K562 treated with DMSO at 1 percent for 4 hours (cell line): ENCODE measurements around the gene DHRS11. TPM values are rescaled to one million over a fixed set of nuclear protein-coding genes. Genes with fewer than 3 reads are reported as not detected.

Experiments
- total RNA-seq: library from RNA; unstranded; fragments of 300-600 nt; gene quantifications from 2 replicates; pipeline ENCODE4 v1.2.3, GENCODE V29; 2022; ENCODE audit not compliant: insufficient read depth

Gene DHRS11, protein sequence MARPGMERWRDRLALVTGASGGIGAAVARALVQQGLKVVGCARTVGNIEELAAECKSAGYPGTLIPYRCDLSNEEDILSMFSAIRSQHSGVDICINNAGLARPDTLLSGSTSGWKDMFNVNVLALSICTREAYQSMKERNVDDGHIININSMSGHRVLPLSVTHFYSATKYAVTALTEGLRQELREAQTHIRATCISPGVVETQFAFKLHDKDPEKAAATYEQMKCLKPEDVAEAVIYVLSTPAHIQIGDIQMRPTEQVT
- 28.3 and 29.5 TPM in 2 replicates for total RNA-seq

DNA sequence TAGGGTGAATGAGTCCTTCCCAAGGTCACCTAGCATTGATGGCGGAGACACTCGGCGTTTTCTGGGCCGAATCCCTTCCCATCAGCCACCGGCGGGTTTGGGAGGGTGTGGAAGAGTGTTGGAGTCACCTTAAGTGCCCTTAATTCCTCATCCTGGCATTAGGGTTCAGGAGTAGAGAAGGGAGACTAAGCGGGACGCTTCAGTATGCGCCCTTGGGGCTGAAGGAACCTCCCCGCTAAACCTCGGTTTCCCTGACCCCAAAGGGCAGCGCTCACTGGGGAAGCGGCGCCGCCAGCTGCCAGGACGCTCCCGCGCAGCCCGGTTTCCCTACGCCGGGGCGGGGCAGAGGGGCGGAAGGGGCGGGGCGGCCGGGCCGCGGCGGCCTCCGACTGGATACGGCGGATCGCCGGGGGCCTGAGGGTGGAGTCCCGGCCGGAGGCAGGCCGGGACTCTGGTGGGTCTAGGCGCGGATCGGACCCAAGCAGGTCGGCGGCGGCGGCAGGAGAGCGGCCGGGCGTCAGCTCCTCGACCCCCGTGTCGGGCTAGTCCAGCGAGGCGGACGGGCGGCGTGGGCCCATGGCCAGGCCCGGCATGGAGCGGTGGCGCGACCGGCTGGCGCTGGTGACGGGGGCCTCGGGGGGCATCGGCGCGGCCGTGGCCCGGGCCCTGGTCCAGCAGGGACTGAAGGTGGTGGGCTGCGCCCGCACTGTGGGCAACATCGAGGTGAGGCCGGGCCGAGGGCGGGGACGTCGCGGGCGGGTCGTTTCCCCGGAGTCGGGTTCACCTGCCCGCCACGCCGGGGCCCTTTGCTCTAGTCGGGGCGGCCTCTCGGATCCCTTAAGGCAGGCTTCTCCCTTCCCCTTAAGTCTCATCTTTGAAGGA, at the start of gene DHRS11:
DHRS11 (plus strand) TSS at position 446 of the 882 bp plus-strand sequence; CDS start at position 577, 131 bp downstream.

DNA sequence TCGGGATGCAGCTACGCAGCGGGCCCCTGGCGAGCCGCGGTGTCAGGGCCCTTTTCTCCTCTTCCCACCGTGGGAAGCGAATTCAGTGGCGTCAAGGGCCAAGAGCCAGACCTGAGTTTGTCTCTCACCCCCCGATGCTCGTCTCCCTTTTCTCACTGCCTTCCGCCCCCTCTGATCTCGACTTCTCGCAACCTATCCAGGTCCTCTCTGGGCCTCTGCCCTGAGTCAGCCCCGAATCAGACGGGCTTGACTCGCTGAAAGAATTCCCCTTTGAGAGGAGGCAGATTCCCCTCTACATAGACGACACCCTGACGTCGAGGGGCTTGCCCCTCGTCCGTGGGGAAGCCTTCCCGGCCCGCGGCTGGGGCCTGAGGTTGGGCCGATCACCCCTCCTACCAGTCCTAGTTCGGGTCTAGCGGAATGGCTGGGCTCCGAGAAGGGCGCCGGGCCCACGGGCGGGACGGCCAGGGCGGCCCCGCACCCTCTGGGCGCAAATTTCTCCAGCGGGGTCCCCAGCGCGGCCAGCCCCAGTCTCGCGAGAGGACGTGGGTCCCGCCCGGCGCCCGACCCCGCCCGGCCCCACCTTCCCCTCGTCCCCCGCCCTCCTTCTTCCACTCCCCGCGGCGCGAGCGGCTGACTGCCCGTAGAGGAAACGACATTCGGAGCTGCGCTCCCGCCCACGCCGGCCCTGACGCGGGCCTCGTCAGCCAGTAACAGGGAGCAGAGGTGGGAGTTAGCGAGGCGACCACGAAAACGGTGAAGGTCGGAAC, 47.2 kb upstream of the DHRS11 start, which contains the start of gene GGNBP2:
GGNBP2 (plus strand) TSS at position 613 of the 770 bp plus-strand sequence. CDS start 806 bp downstream, outside the sequence.

DNA sequence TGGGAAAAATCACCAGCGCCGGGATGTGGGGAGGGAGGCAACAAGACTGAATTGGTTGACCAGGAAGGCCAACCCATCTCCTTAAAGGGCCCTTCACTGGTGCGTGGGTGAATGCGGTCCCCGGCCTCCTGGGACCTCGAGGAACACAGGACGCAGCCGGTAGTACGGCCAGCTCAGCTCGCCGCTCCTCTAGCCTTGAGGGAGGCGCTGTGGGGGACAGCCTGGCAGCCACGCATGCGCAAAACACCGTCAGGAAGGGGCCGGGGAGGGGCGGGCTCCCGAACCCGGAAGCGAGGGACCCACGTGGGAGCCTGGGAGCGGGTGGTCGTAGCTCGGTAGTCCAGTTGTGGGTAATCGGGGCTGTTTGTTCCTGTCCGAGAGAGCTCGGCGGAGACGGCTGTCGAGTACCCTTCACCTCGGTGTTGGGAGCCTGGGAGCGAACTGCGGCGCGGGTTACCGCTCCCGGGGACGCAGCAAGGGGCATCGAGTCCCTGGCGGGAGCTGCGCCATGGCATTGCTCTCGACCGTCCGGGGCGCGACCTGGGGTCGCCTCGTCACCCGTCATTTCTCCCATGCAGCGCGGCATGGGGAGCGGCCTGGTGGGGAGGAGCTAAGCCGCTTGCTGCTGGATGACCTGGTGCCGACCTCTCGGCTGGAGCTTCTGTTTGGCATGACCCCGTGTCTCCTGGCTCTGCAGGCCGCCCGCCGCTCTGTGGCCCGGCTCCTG, 9.8 kb downstream of the DHRS11 start, which contains the start of gene MRM1:
MRM1 (plus strand) TSS at position 281 of the 727 bp plus-strand sequence; CDS start at position 509, 228 bp downstream.

Other genes starting within 250 kb of the DHRS11 start
- not detected in 2 replicates for gene TBC1D3H, start 203.4 kb upstream of the DHRS11 start, total RNA-seq
- 77.7 and 82.1 TPM in 2 replicates for gene ZNHIT3, start 105.2 kb upstream of the DHRS11 start, total RNA-seq
- gene MYO19, start 57.0 kb upstream of the DHRS11 start, total RNA-seq = 46.7 and 69.8 TPM in 2 replicates
- gene PIGW, start 56.9 kb upstream of the DHRS11 start, total RNA-seq = 6.6 and 9.3 TPM in 2 replicates
- 54.5 and 55.9 TPM in 2 replicates for gene GGNBP2, start 47.0 kb upstream of the DHRS11 start, total RNA-seq
- gene MRM1, start 9.7 kb downstream of the DHRS11 start, total RNA-seq = 4.3 and 6.5 TPM in 2 replicates